GM19397 (cell line): ENCODE data around the gene GRIPAP1.

Experiments
- ATAC-seq: cut with Tn5 transposase; IDR thresholded peaks from one replicate; pipeline ENCODE4 v1.9.1; 2021; ENCODE audit warnings: mild to moderate bottlenecking, moderate library complexity; ENCODE audit not compliant: unreplicated experiment

The GRIPAP1 gene

DNA sequence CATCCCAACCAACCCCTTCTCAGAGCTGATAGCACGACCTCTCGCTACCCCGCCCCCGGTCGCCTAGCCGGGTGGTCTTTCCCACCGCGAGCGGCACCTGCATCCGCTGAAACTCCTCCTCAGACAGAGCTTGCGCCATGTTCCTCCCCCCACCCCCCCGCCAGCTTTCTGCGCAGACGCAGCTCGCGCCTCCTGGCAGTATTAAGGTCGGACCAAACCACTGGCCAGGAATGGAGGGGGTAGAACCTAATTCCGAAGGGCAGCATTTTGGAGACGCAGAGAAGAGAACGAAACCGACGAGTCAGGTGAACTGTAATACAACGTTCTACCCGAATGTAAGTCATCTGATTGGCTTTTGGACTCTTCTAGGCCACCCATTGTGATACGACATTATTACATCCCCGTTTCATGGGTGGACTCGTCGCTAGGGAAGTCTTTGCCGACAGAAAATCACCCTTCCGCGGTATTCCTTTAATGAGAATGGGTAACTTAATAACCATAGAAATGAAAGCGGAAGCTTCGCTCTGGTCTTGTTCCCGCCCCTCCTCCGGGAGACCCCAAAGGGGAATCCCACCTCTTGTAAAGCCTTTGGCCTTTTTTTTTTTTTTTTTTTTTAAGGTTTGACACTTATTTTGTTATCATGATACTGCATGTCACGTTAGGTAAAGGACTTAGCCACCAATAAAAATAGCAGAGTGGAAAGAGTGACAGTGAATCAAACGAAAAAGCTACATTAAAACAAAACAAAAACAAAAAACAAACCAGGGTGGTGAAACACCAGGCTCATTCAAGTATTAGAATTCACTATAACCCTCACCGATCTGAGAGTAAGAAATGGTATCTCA lies at the start of gene GRIPAP1:
Gene GRIPAP1 (minus strand): TSS at position 174 of the 845 bp plus-strand sequence. CDS start 35 bp downstream, at position 139.
- ATAC-seq: peak; percentile 87

GRCh38 chrX:49043987-49044281 lies 41.9 kb upstream of the GRIPAP1 start:
- no peak for ATAC-seq

DNA sequence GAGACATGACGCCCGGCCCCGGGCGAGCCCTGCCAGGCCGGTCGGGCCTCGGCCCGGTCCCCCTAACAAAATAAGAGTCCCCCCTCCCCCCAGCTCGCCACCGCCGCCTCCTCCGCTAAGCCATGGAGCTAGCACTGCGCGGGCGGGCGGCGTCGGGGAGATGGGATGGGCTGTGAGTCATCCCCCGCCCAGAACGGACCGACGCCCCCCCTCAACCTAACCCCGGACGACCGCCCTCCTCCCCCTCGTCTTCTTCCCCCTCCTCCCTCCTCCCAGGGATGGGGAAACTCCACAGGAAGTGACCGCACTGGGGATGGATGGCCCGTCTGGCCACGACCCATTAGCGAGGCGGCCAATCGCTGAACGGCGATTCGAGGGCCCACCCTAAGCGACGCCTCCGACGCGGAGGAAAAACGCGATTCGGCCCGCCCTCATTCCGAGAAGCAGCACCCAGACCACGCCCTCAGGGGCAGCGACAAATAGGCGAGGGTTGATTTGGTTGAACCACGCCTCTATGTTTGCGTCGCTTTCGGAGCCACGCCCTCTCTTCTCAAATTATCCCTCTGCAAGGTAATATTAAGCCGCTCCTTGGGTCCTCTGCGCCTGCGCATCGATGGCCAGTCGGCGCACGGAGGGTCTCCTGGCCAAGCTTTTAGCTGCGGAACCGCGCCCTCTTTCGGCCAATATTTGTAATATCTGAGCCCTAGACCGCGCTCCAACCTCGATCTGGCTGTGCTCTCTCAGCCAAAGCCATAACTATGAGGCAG lies 41.3 kb upstream of the GRIPAP1 start, which contains the start of gene TFE3:
Gene TFE3 (minus strand): TSS at position 138 of the 767 bp plus-strand sequence. CDS start 131 bp downstream, at position 7.
- ATAC-seq: peak; percentile 93

- ATAC-seq: no peak
Measured at GRCh38 chrX:49042581-49043219, 40.6 kb upstream of the GRIPAP1 start.

DNA sequence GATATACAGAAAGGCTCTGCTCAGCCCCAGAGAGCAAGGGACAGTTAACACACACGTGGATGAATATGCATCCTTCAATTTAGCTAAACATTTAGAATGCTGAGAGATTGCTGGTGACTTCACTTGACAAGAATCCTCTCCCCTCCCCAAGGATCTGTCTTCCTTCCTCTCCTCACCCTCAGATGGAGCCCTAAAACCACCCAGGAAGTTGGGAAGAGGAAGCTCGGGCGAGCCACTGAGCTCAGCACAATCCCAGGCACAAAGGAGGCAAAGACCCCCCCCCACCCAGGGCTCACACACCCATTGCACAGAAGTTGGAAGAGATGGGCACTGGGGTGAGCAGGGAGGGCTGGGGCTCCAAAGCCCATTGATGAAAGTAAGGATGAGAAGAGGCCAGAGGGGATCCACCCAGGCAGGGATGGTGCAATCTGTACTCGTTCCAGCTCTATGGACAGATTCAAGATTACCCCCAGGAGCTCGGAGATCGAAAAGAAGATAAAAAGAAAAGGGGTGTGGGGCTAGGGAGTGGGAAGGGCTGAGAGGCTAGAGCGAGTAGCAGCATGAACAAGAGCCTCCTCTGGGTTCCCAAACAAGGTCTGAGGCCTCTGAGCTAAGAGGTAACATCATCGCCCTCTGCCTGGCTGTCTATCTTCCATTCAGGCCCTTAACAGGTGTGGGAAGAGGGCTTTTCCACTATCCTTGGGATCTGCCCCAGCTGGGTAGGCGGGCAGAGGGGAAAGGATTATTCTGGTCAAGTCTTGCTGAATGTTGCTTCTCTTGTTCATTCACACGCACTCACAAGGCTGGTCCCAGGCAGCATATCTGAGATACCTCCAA lies 39.9 kb upstream of the GRIPAP1 start:
- ATAC-seq: no peak

GRCh38 chrX:49040376-49040955 lies 38.4 kb upstream of the GRIPAP1 start:
- ATAC-seq: no peak

DNA sequence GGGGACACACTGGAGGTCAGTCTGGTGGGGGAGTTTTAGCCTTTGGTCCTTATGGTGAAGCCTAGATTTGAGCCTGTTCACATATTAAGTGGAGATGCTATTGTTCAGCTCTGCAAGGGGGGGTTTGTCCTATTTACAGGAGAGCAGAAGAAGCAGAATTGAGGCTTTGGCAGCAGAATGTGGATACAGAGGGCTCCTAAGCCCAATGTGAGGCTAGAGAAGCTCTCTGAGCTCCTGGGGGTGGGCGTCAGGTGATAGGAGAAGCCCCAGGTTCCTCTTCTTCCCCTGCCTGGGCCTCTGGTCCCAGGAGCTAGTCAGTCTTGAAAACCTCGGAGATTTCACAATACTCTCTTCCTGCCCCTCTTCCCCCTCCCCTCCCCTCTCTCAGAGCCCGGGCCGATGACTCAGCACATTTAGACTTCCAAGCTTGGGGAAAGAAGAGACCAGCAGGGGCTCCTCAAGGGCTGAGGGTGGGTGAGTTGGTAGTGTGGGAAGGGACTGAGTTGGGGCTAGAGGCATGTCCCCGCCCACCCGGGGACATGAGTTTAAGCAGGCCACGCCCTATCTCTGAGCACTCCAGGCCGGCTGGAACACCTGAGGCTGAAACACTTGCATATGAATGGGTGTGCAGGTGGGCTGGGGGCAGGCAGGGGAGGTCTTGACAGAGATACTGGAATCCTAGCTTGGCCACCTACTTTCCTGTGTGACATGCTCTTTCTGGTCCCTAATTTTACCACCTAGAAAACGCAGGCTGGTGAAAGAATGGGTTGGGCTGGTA lies 37.7 kb upstream of the GRIPAP1 start:
- no peak for ATAC-seq

GRCh38 chrX:49037883-49038475 lies 35.9 kb upstream of the GRIPAP1 start:
- ATAC-seq: no peak

DNA sequence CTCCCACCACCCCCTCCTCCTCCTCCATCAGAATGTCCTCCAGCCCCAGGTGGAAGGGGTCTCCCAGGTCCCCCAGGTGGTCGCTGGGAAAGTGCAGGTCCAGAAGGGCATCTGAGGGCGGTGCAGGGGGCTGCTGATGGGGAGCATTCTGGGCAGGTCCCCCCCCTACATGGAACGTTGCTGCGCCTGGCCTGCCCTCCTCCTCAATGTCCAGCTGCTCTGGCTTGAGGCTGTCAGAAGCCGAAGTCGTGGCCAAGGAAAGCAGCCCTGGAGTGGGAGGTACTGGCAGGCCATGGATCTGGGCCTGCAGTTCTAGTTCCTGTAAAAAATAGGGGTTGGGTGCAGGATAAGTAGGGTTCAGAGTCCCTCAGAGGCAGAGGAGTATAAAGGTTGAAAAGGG lies 28.2 kb upstream of the GRIPAP1 start:
- ATAC-seq: no peak

GRCh38 chrX:49029876-49030275 lies 27.8 kb upstream of the GRIPAP1 start:
- ATAC-seq: no peak

DNA sequence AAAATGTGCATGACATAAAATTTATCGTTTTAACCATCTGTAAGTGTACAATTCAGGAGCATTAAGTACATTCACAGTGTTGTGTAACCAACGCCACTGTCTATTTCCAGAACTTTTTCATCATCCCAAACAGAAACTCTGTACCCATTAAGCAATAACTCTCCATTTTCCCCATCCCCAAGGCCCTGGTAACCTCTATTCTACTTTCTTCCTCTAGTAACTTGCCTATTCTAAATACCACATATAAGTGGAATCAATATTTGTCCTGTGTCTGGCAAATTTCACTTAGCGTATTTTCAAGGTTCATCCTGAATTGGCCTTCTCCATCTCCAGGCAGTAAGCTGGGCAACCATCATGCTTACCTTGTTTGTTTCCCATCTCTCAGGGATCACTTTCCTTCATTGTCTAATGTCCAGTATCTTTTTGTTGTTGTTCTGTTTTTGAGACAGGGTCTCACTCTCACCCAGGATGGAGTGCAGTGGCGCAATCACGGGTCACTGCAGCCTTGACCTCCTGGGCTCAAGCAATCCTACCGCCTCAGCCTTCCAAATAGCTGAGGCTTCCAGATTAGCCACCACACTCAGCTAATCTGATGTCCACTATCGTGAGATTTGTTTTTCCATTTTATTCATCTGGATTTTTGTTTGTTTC lies 17.7 kb upstream of the GRIPAP1 start:
- ATAC-seq: no peak

GRCh38 chrX:49019050-49019449 lies 17.0 kb upstream of the GRIPAP1 start:
- no peak for ATAC-seq

DNA sequence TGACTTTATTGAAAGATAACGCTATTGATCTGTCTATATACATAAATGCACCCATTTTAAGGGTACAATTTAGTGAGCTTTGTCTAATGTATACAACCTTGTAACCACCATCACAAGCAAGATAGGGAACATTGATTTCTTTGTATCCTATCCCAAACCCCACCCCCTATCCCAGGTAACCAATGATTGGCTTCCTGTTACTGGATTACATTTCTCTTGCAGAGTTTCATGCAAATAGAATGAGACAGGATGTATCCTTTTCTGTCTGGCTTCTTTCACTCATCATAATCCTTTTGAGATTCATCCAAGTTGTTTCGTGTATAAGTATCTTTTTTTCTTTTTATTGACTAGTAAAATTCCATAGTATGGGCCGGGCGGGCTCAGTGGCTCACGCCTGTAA lies 1.6 kb upstream of the GRIPAP1 start:
- no peak for ATAC-seq

DNA sequence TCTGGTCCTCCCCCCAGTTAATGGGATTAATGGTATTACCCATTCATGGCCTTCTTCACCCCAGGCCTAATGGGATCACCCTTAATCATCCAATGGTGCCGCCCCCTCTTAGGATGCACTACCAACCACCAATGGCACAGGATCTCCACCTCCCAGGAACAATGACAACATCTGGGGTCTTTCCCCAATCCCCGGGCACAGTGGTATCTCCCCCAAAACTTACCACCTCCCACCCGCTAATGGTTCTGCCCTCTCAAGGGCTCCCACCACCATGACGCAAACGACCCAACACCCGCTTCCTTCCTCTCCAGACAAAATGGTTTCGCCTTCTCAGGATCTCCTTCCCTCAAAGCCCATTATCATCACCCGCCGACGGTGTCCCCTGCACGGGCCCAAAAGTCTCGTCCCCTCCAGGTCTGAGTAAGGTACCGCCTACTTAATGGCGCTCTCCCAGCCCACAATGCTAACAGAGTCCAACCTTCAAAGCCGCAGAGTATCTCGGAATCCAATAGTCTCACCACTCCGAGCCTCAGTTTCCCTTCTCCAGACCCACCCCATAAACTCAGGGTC lies 458 bp downstream of the GRIPAP1 start:
- peak; percentile 25 for ATAC-seq

DNA sequence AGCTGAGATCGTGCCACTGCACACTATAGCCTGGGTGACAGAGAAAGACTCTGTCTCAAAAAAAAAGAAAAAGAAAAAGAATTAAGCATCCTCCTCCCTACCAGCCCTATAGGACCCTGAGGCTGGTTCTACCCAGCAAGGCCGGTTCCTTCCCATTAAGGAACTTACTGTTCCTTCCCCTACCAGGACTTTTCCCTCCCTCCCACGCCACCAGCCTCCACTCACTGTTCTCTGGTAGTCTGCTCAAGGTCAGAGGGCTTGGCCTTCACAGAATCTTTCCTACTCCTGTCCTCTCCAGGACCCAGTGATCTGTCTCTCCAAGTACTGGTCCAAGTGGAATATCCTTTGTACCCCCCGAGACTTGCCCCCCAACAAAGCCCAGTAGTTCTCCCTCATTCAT lies 1.4 kb downstream of the GRIPAP1 start:
- no peak for ATAC-seq

- ATAC-seq: no peak
Measured at GRCh38 chrX:48999030-48999429, 3.0 kb downstream of the GRIPAP1 start.

DNA sequence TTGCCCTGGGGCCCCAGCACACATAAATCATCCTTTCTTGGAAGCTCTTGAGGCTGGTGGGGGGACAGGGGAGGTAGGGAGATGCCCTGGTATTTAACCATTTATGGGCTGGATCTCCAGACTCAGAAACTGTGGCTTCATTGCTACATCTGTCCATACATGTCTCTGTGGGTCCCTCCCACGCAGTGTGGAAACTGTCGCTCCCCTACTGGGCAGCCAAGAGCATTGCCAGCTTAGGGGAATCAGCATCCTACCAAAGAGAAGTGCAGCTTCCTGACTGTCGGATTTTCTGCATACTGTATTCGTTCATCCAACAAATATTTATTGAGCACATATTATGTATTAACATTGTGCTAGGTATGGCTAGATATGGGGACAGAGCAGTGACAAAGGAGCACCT lies 3.7 kb downstream of the GRIPAP1 start:
- ATAC-seq: no peak

- ATAC-seq: no peak
Measured at GRCh38 chrX:48997865-48998264, 4.2 kb downstream of the GRIPAP1 start.
